ENCODE measurements around the gene ST6GALNAC2.
"Not testable (repeated sequence)": the region's sequence is repeated elsewhere in the genome, so short reads cannot be mapped to it uniquely, and the experiment has no call there.

ST6GALNAC2 gene

GRCh38 chr17:76525513-76525833, 60.2 kb downstream of the ST6GALNAC2 start:
- DNase-seq, result not testable (repeated sequence)

GRCh38 chr17:76524598-76525512, 60.8 kb downstream of the ST6GALNAC2 start:
- peak; percentile 45 for DNase-seq

GRCh38 chr17:76523084-76524037, 62.3 kb downstream of the ST6GALNAC2 start:
- DNase-seq, result peak; percentile 92

GRCh38 chr17:76521683-76522082, 64.0 kb downstream of the ST6GALNAC2 start:
- DNase-seq, result not testable (repeated sequence)

- no peak for DNase-seq
Observed at GRCh38 chr17:76521262-76521661, 64.4 kb downstream of the ST6GALNAC2 start.

GRCh38 chr17:76519048-76519966, 66.4 kb downstream of the ST6GALNAC2 start:
- no peak for DNase-seq

- DNase-seq, result no peak
Observed at GRCh38 chr17:76517638-76518038, 68.0 kb downstream of the ST6GALNAC2 start.

Measured in retina (tissue), 1 donor.